DND-41 (cell line): Measurements from ENCODE around the gene ZNF333.

Experiments used
- ATAC-seq: fragments of 200-7000 bp; cut with Tn5 transposase; 3 replicates; pipeline ENCODE4 v1.9.1; 2021; ENCODE audit warnings: low read depth; ENCODE audit not compliant: insufficient read depth
- DNase-seq: peaks from one replicate; pipeline ENCODE4 v3.0.0-alpha.2; 2020
- H2AFZ ChIP-seq: 2 replicates; pipeline ENCODE4 v1.6.0; 2012; ENCODE audit warnings: low read depth, low read length
- H3K27ac ChIP-seq: 2 replicates; pipeline ENCODE4 v1.5.1; 2012; ENCODE audit warnings: low read length, inconsistent platforms
- H3K27me3 ChIP-seq: fragments of 200-600 bp; sonication (generic); 2 replicates; pipeline ENCODE4 v1.6.0; 2012; ENCODE audit warnings: low read length, mild to moderate bottlenecking, inconsistent platforms; ENCODE audit not compliant: insufficient read depth, poor library complexity
- H3K36me3 ChIP-seq: 2 replicates; pipeline ENCODE4 v1.5.1; 2012; ENCODE audit warnings: low read length, inconsistent platforms; ENCODE audit not compliant: insufficient read depth
- H3K4me1 ChIP-seq: 2 replicates; pipeline ENCODE4 v1.5.1; 2012; ENCODE audit warnings: mild to moderate bottlenecking, low read length; ENCODE audit not compliant: insufficient read depth
- H3K4me2 ChIP-seq: 2 replicates; pipeline ENCODE4 v1.6.0; 2012; ENCODE audit warnings: mild to moderate bottlenecking, moderate library complexity, low read length, inconsistent platforms; ENCODE audit not compliant: insufficient read depth
- H3K4me3 ChIP-seq, 2 experiments: fragments of 200-600 bp in 1 of 2; shearing (Covaris generic) in 1 of 2; 2 replicates each; pipeline ENCODE4 v1.5.1; 2012 to 2016; ENCODE audit warnings: inconsistent platforms in 2 of 2, low read length in 2 of 2, mild to moderate bottlenecking in 2 of 2, low read depth in 1 of 2, moderate library complexity in 1 of 2
- H3K79me2 ChIP-seq: 2 replicates; pipeline ENCODE4 v1.6.0; 2012; ENCODE audit warnings: low read length, inconsistent platforms; ENCODE audit not compliant: insufficient read depth
- H3K9ac ChIP-seq: 2 replicates; pipeline ENCODE4 v1.6.0; 2012; ENCODE audit warnings: low read depth, mild to moderate bottlenecking, inconsistent platforms, low read length, moderate library complexity
- H3K9me3 ChIP-seq: 2 replicates; pipeline ENCODE4 v1.5.1; 2012; ENCODE audit warnings: low read length, moderate library complexity, mild to moderate bottlenecking, inconsistent platforms; ENCODE audit not compliant: insufficient read depth, severe bottlenecking
- H4K20me1 ChIP-seq: 2 replicates; pipeline ENCODE4 v1.6.0; 2012; ENCODE audit warnings: low read length; ENCODE audit not compliant: insufficient read depth
- EZH2 ChIP-seq: IDR thresholded peaks from 3 replicates; pipeline ENCODE4 v1.6.1; 2012; ENCODE audit warnings: borderline replicate concordance, low read depth, mild to moderate bottlenecking, moderate library complexity, low read length, inconsistent platforms; ENCODE audit not compliant: severe bottlenecking
- TF ChIP-seq, protein P1 (sequence below): IDR thresholded peaks from 2 replicates; pipeline ENCODE4 v1.5.1; 2012; ENCODE audit warnings: borderline replicate concordance, low read length, moderate library complexity, mild to moderate bottlenecking; ENCODE audit not compliant: poor library complexity, severe bottlenecking; ENCODE audit errors: extremely low read depth

ZNF333 gene

DNA sequence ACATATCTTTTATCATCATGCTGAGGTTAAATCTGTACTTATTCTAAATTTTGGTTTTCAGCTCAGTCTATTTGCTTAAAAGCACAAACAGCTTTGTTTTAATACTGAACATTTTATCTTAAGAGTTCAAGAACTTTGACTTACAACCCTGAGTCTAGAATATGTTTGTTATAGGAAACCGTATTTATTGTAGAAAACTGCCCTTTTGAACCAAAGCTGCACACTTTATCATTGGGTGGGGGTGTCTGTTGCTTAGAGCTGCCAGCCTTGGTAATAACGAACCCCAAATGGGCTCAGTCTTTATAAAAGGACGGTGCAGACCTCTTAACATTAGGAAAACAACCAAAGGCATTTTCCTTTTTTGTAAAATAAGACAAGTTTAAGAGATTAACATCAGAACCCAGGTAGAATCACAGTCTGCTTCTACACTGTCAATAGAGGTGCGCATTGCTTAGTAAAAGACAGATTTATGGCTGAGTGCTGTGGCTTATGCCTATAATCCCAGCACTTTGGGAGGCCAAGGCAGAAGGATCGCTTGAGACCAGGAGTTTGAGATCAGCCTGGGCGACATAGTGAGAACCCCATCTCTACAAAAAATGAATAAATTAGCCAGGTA is 29.9 kb upstream of the ZNF333 start:
- Histone ChIP-seq H3K9ac (no peak overlapping the region), H3K79me2 (no peaks in the 10 kb centered on the region), H3K4me1 (no peaks in the 10 kb centered on the region), H3K36me3 (no peaks in the 10 kb centered on the region), H3K27me3 (no peaks in the 10 kb centered on the region), H4K20me1 (no peaks in the 10 kb centered on the region), H3K9me3 (no peaks in the 10 kb centered on the region), H3K4me2 (no peak overlapping the region), H3K27ac (no peak overlapping the region), H2AFZ (no peak overlapping the region), H3K4me3 (no peak overlapping the region)
- no peak for DNase-seq
- ATAC-seq = no peak
- no peak for TF ChIP-seq EZH2
- TF ChIP-seq, protein P1, sequence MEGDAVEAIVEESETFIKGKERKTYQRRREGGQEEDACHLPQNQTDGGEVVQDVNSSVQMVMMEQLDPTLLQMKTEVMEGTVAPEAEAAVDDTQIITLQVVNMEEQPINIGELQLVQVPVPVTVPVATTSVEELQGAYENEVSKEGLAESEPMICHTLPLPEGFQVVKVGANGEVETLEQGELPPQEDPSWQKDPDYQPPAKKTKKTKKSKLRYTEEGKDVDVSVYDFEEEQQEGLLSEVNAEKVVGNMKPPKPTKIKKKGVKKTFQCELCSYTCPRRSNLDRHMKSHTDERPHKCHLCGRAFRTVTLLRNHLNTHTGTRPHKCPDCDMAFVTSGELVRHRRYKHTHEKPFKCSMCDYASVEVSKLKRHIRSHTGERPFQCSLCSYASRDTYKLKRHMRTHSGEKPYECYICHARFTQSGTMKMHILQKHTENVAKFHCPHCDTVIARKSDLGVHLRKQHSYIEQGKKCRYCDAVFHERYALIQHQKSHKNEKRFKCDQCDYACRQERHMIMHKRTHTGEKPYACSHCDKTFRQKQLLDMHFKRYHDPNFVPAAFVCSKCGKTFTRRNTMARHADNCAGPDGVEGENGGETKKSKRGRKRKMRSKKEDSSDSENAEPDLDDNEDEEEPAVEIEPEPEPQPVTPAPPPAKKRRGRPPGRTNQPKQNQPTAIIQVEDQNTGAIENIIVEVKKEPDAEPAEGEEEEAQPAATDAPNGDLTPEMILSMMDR = no peak

DNA sequence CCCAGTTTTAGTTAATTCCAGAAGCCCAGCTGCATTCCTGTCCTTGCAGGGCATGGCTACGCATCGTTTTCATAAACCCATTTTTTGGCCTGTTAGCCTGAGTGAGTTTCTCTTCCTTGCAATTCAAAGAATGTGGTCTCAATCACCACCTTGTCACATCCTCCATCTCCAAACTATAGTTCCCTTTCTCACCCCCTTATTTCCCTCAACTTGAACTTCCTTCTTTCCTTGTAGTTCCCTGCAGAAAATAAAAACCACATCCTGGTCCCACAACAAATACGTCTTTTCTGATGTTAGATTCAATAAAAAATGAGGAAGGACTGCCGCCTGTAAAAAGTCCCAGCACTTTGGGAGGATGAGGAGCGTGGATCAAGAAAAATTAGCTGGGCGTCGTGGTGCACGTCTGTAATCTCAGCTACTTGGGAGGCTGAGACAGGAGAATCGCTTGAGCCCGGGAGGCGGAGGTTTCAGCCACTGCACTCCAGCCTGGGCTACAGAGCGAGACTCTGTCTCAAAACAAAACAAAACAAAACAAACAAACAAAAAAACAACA is 28.4 kb upstream of the ZNF333 start:
- TF ChIP-seq, protein P1 = no peak
- no peak for TF ChIP-seq EZH2
- no peak overlapping the region for H3K27ac ChIP-seq
- H3K9ac ChIP-seq = no peak overlapping the region

GRCh38 chr19:14669940-14670339 is 19.9 kb upstream of the ZNF333 start:
- no peaks in the 10 kb centered on the region for H3K79me2 ChIP-seq
- ATAC-seq = no peak
- H3K36me3 ChIP-seq = no peaks in the 10 kb centered on the region
- H2AFZ ChIP-seq = no peak overlapping the region
- H3K9ac ChIP-seq = no peak overlapping the region
- H4K20me1 ChIP-seq = no peaks in the 10 kb centered on the region
- no peaks in the 10 kb centered on the region for H3K9me3 ChIP-seq
- TF ChIP-seq EZH2 = no peak
- TF ChIP-seq, protein P1 = no peak
- DNase-seq = no peak
- H3K4me2 ChIP-seq = no peak overlapping the region
- no peak overlapping the region for H3K4me3 ChIP-seq
- H3K4me1 ChIP-seq = no peaks in the 10 kb centered on the region
- H3K27ac ChIP-seq = no peak overlapping the region
- peaks cover 6% of the 10 kb centered on the region for H3K27me3 ChIP-seq

More for the DNA sequence above, 28.4 kb upstream of the ZNF333 start:
- Histone ChIP-seq H3K4me3 (no peak overlapping the region), H3K79me2 (no peaks in the 10 kb centered on the region), H3K36me3 (no peaks in the 10 kb centered on the region), H3K4me1 (no peaks in the 10 kb centered on the region), H3K27me3 (no peaks in the 10 kb centered on the region), H3K4me2 (no peak overlapping the region), H3K9me3 (no peaks in the 10 kb centered on the region), H2AFZ (no peak overlapping the region), H4K20me1 (no peaks in the 10 kb centered on the region)
- DNase-seq = no peak
- no peak for ATAC-seq

GRCh38 chr19:14670408-14670807 is 19.4 kb upstream of the ZNF333 start:
- H3K27me3 ChIP-seq = peaks cover 6% of the 10 kb centered on the region
- no peak for ATAC-seq
- H3K27ac ChIP-seq = no peak overlapping the region
- no peak overlapping the region for H3K4me3 ChIP-seq
- no peaks in the 10 kb centered on the region for H4K20me1 ChIP-seq
- no peaks in the 10 kb centered on the region for H3K79me2 ChIP-seq
- H3K9me3 ChIP-seq = no peaks in the 10 kb centered on the region
- no peaks in the 10 kb centered on the region for H3K4me1 ChIP-seq
- no peak overlapping the region for H3K4me2 ChIP-seq
- no peak for DNase-seq
- TF ChIP-seq, protein P1 = no peak
- TF ChIP-seq EZH2 = no peak
- H3K36me3 ChIP-seq = no peaks in the 10 kb centered on the region
- H3K9ac ChIP-seq = no peak overlapping the region
- H2AFZ ChIP-seq = no peak overlapping the region
